Sigmoid colon (tissue), 7 donors: Measurements from ENCODE around the gene FGF2. TPM values are rescaled to one million over a fixed set of nuclear protein-coding genes. Genes with fewer than 3 reads are reported as not detected.
A peak's percentile ranks its signal among the peaks of the same experiment; 100 is the strongest.

ENCODE experiments used
- DNase-seq: peaks from one replicate; pipeline ENCODE4 v3.0.0-alpha.2; 2019
- H3K27ac ChIP-seq, 4 donors: fragments of 200-600 bp; sonication (generic); one replicate each; pipeline ENCODE4 v1.5.1; 2016 to 2019; ENCODE audit warnings: mild to moderate bottlenecking in 1 of 4
- H3K27me3 ChIP-seq, 3 donors: fragments of 200-600 bp; sonication (generic); one replicate each; pipeline ENCODE4 v1.5.1; 2019; ENCODE audit warnings: mild to moderate bottlenecking in 1 of 3
- H3K36me3 ChIP-seq, 4 donors: fragments of 200-600 bp; sonication (generic); one replicate each; pipeline ENCODE4 v1.5.1; 2016 to 2019
- H3K4me1 ChIP-seq, 4 donors: fragments of 200-600 bp; sonication (generic); one replicate each; pipeline ENCODE4 v1.5.1; 2017 to 2019
- H3K4me3 ChIP-seq, 4 donors: fragments of 200-600 bp; sonication (generic); one replicate each; pipeline ENCODE4 v1.5.1; 2017 to 2019; ENCODE audit warnings: mild to moderate bottlenecking in 2 of 4, moderate library complexity in 1 of 4
- H3K9me3 ChIP-seq, 4 donors: fragments of 200-600 bp in 3 of 4; sonication (generic) in 3 of 4; one replicate each; pipeline versions ENCODE4 v1.5.1 to v1.6.1; 2013 to 2019
- EP300 ChIP-seq, 4 donors: sonication (generic); formaldehyde crosslinking; IDR thresholded peaks; one replicate each; pipeline ENCODE4 v1.6.1; 2017; ENCODE audit warnings: antibody characterized with exemption in 4 of 4
- POLR2A ChIP-seq, 2 donors: fragments of 450-650 bp; IDR thresholded peaks; one replicate each; pipeline ENCODE4 v1.6.1; 2016; ENCODE audit warnings: antibody characterized with exemption in 2 of 2, mild to moderate bottlenecking in 2 of 2, moderate library complexity in 2 of 2
- POLR2AphosphoS5 ChIP-seq, 4 donors: sonication (generic); formaldehyde crosslinking; IDR thresholded peaks; one replicate each; pipeline ENCODE4 v1.6.1; 2017; ENCODE audit warnings: antibody characterized with exemption in 4 of 4
- WGBS, 2 donors: extraction: QIAGEN DNeasy Blood & Tissue Kit; methylation state at CpG; one replicate each; pipeline ENCODE4 v1.1.7; 2013; 5-methylcytosine and 5-hydroxymethylcytosine counted together
- intact Hi-C: fragments of 100-400 bp; cut with DNase I; formaldehyde crosslinking; loops from one replicate; pipeline ENCODE4 v1.15.1; 2023
- polyA plus RNA-seq, 3 donors: library from polyadenylated mRNA; stranded (reverse); fragments of 200-250 nt; gene quantifications; one replicate each; pipeline ENCODE4 v1.2.3, GENCODE V29; 2013
- total RNA-seq, 4 donors: library from RNA; depleted of rRNA; stranded (reverse); fragments of >200 nt; gene quantifications; one replicate each; pipeline ENCODE4 v1.1.0, GENCODE V29; 2016
- TF ChIP-seq, protein P1 (sequence below), 4 experiments: fragments of 450-650 bp in 3 of 4; fragments of 200-600 bp in 1 of 4; IDR thresholded peaks; one replicate each; pipeline ENCODE4 v1.5.1; 2016 to 2019; ENCODE audit warnings: antibody characterized with exemption in 4 of 4, mild to moderate bottlenecking in 3 of 4, moderate library complexity in 2 of 4
- donor health status: healthy with polysubstance abuse.
- donor health status: Bipolar disorder and iron deficiency.
- donor health status: healthy.

FGF2 gene
- total and polyA plus RNA-seq, 7 donors: 0.46 to 54.7 (median 37.4) TPM

DNA sequence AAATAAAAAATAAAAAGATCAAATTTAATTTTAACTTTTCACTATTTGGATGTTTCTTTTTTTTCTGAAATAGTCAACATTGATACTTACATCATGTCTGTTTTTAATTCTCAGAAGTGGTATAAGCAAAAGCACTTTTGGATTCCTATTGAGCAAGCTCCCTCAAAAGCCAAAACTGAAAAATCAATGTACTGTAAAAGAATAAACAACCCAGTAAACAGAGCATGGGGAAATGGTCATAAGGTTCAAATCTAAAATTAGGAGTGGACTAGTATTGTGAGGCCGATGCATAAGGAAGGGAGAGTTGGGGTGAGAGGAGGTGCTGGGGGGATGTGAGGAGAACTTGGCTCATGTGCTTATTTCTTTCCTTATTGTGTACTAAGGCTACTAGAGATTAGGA, 57.9 kb downstream of the FGF2 start:
- H3K4me3 ChIP-seq: no peak overlapping the region
- 73 to 81% methylated on average over 1 of the region's 1 CpG for WGBS, 2 donors
- H3K36me3 ChIP-seq: peaks cover 0 to 11% (median 4%) of the 10 kb centered on the region in 4 donors
- TF ChIP-seq POLR2AphosphoS5 (IDR thresholded peaks at IDR 0.05): no peak
- no peak for TF ChIP-seq EP300 (IDR thresholded peaks at IDR 0.05)
- TF ChIP-seq POLR2A (IDR thresholded peaks at IDR 0.05): no peak
- TF ChIP-seq, protein P1, sequence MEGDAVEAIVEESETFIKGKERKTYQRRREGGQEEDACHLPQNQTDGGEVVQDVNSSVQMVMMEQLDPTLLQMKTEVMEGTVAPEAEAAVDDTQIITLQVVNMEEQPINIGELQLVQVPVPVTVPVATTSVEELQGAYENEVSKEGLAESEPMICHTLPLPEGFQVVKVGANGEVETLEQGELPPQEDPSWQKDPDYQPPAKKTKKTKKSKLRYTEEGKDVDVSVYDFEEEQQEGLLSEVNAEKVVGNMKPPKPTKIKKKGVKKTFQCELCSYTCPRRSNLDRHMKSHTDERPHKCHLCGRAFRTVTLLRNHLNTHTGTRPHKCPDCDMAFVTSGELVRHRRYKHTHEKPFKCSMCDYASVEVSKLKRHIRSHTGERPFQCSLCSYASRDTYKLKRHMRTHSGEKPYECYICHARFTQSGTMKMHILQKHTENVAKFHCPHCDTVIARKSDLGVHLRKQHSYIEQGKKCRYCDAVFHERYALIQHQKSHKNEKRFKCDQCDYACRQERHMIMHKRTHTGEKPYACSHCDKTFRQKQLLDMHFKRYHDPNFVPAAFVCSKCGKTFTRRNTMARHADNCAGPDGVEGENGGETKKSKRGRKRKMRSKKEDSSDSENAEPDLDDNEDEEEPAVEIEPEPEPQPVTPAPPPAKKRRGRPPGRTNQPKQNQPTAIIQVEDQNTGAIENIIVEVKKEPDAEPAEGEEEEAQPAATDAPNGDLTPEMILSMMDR (IDR thresholded peaks at IDR 0.05): no peak
- DNase-seq: no peak
- H3K27me3 ChIP-seq: no peaks in the 10 kb centered on the region
- H3K9me3 ChIP-seq: no peaks in the 10 kb centered on the region
- intact Hi-C loops: no loop called here
- H3K4me1 ChIP-seq: peaks cover 0 to 9% (median 6%) of the 10 kb centered on the region in 4 donors
- peak overlapping the region in 1 of 4 donors; percentile 1 for H3K27ac ChIP-seq

- Histone ChIP-seq H3K4me1 (peaks cover 0 to 14% (median 6%) of the 10 kb centered on the region in 4 donors), H3K36me3 (peaks cover 0 to 29% (median 0%) of the 10 kb centered on the region in 4 donors), H3K27me3 (no peaks in the 10 kb centered on the region), H3K9me3 (no peaks in the 10 kb centered on the region), H3K27ac (no peak overlapping the region), H3K4me3 (no peak overlapping the region)
- TF ChIP-seq POLR2AphosphoS5 (IDR thresholded peaks at IDR 0.05) (no peak), EP300 (IDR thresholded peaks at IDR 0.05) (no peak), POLR2A (IDR thresholded peaks at IDR 0.05) (no peak)
- TF ChIP-seq, protein P1 (IDR thresholded peaks at IDR 0.05): no peak
- no peak for DNase-seq
- intact Hi-C loops: no loop called here
- WGBS, 2 donors: 23 to 71% methylated on average over 1 of the region's 1 CpG
Measured at GRCh38 chr4:122889726-122890125, 63.1 kb downstream of the FGF2 start.

DNA sequence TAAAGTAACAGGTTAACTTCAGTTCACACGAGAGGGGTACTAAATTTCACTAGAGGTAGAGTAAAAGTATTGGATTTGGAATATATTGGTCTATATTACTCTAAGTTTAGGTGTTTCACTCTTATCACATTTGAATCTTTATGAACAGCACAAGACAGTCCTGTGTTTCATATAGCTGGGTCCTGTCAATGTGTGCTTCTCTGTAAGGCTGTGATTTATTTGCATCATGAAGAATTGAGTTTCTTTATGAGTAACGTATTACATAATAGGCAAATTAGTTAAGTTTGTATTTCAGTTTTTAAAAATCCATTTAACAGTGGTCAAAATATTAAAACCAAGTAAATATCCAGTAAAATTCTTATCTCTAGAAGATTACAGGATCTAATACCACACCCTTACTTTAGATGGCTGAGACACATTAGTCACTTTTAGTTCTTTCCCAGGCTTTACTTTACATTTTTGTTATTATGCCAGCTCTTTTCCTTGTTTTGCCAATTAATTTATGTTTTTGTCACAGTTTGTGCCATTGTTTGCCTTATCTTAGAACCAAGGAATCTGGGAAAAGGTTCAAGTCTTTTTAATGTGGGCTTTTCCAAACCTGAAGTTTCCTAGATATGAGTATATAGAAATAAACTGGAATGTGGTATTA, 63.6 kb downstream of the FGF2 start:
- intact Hi-C loops: no loop called here
- TF ChIP-seq POLR2A (IDR thresholded peaks at IDR 0.05) (no peak), EP300 (IDR thresholded peaks at IDR 0.05) (no peak), POLR2AphosphoS5 (IDR thresholded peaks at IDR 0.05) (no peak)
- TF ChIP-seq, protein P1 (IDR thresholded peaks at IDR 0.05): no peak
- H3K4me3 ChIP-seq: no peak overlapping the region
- no peak for DNase-seq
- H3K36me3 ChIP-seq: peaks cover 0 to 32% (median 0%) of the 10 kb centered on the region in 4 donors
- WGBS, 2 donors: 40 to 75% methylated on average over 2 of the region's 2 CpGs
- no peak overlapping the region for H3K27ac ChIP-seq
- no peaks in the 10 kb centered on the region for H3K9me3 ChIP-seq
- H3K27me3 ChIP-seq: no peaks in the 10 kb centered on the region
- peaks cover 0 to 13% (median 6%) of the 10 kb centered on the region in 4 donors for H3K4me1 ChIP-seq

GRCh38 chr4:122894827-122895226, 68.2 kb downstream of the FGF2 start:
- no peak overlapping the region for H3K27ac ChIP-seq
- peaks cover 0 to 41% (median 0%) of the 10 kb centered on the region in 4 donors for H3K36me3 ChIP-seq
- TF ChIP-seq POLR2AphosphoS5 (IDR thresholded peaks at IDR 0.05): no peak
- no peak for TF ChIP-seq POLR2A (IDR thresholded peaks at IDR 0.05)
- TF ChIP-seq, protein P1 (IDR thresholded peaks at IDR 0.05): no peak
- TF ChIP-seq EP300 (IDR thresholded peaks at IDR 0.05): no peak
- no peak overlapping the region for H3K4me3 ChIP-seq
- no peaks in the 10 kb centered on the region for H3K27me3 ChIP-seq
- intact Hi-C loops: no loop called here
- no peaks in the 10 kb centered on the region for H3K9me3 ChIP-seq
- whole genome bisulfite sequencing, 2 donors: 95 to 96% methylated on average over 3 of the region's 3 CpGs
- peaks cover 0 to 20% (median 6%) of the 10 kb centered on the region in 4 donors for H3K4me1 ChIP-seq
- DNase-seq: no peak
